Osteocyte (in vitro differentiated cells): Measurements from ENCODE around the gene FOXN3. TPM values are rescaled to one million over a fixed set of nuclear protein-coding genes. Genes with fewer than 3 reads are reported as not detected.

Source experiments
- DNase-seq: peaks from one replicate; pipeline ENCODE4 v3.0.0; 2021; ENCODE audit warnings: mixed read lengths; ENCODE audit not compliant: unreplicated experiment; ENCODE audit errors: extremely low spot score
- H3K27ac Mint-ChIP-seq: one replicate; pipeline ENCODE4 v1.8.0; 2021; ENCODE audit warnings: mild to moderate bottlenecking, mixed read lengths; ENCODE audit not compliant: unreplicated experiment
- H3K27me3 Mint-ChIP-seq: one replicate; pipeline ENCODE4 v1.8.0; 2021; ENCODE audit warnings: mixed read lengths; ENCODE audit not compliant: unreplicated experiment
- H3K36me3 Mint-ChIP-seq: one replicate; pipeline ENCODE4 v1.8.0; 2021; ENCODE audit warnings: mixed read lengths; ENCODE audit not compliant: unreplicated experiment
- H3K4me1 Mint-ChIP-seq: one replicate; pipeline ENCODE4 v1.8.0; 2021; ENCODE audit warnings: mixed read lengths; ENCODE audit not compliant: unreplicated experiment
- H3K4me3 Mint-ChIP-seq: one replicate; pipeline ENCODE4 v1.8.0; 2021; ENCODE audit warnings: mild to moderate bottlenecking, moderate library complexity, mixed read lengths; ENCODE audit not compliant: unreplicated experiment
- H3K9me3 Mint-ChIP-seq: one replicate; pipeline ENCODE4 v1.8.0; 2021; ENCODE audit warnings: mixed read lengths; ENCODE audit not compliant: unreplicated experiment
- CTCF ChIP-seq: fragments of 200-600 bp; sonication (generic); IDR thresholded peaks from 2 replicates; pipeline ENCODE4 v1.5.0; 2021; ENCODE audit warnings: antibody characterized with exemption, mild to moderate bottlenecking, moderate library complexity
- total RNA-seq: library from RNA; stranded (reverse); gene quantifications from 2 replicates; pipeline ENCODE4 v1.2.1, GENCODE V29; 2021

FOXN3 gene
- total RNA-seq, 1 donor from 2014 or later, result 120 TPM

- peaks cover 8% of the 10 kb centered on the region for H3K4me1 Mint-ChIP-seq
- H3K27ac Mint-ChIP-seq, result no peak overlapping the region
- DNase-seq, result no peak
- H3K27me3 Mint-ChIP-seq, result no peaks in the 10 kb centered on the region
- TF ChIP-seq CTCF, result no peak
- H3K9me3 Mint-ChIP-seq, result peaks cover 7% of the 10 kb centered on the region
- H3K36me3 Mint-ChIP-seq, result peaks cover 43% of the 10 kb centered on the region
- no peak overlapping the region for H3K4me3 Mint-ChIP-seq
Observed at GRCh38 chr14:89165189-89166181, 251.5 kb downstream of the FOXN3 start.

GRCh38 chr14:89164168-89165073, 252.6 kb downstream of the FOXN3 start:
- Mint-ChIP-seq H3K27ac (no peak overlapping the region), H3K27me3 (no peaks in the 10 kb centered on the region), H3K4me3 (no peak overlapping the region), H3K9me3 (peaks cover 7% of the 10 kb centered on the region), H3K4me1 (peaks cover 8% of the 10 kb centered on the region), H3K36me3 (peaks cover 43% of the 10 kb centered on the region)
- TF ChIP-seq CTCF, result no peak
- no peak for DNase-seq

GRCh38 chr14:89163031-89163636, 253.9 kb downstream of the FOXN3 start:
- no peak for TF ChIP-seq CTCF
- peaks cover 44% of the 10 kb centered on the region for H3K36me3 Mint-ChIP-seq
- peaks cover under 1% of the 10 kb centered on the region for H3K9me3 Mint-ChIP-seq
- no peaks in the 10 kb centered on the region for H3K27me3 Mint-ChIP-seq
- no peak for DNase-seq
- no peak overlapping the region for H3K27ac Mint-ChIP-seq
- H3K4me3 Mint-ChIP-seq, result no peak overlapping the region
- H3K4me1 Mint-ChIP-seq, result peaks cover 8% of the 10 kb centered on the region

GRCh38 chr14:89162586-89162985, 254.4 kb downstream of the FOXN3 start:
- DNase-seq, result no peak
- H3K27ac Mint-ChIP-seq, result no peak overlapping the region
- no peaks in the 10 kb centered on the region for H3K27me3 Mint-ChIP-seq
- no peak overlapping the region for H3K4me3 Mint-ChIP-seq
- no peaks in the 10 kb centered on the region for H3K9me3 Mint-ChIP-seq
- peaks cover 8% of the 10 kb centered on the region for H3K4me1 Mint-ChIP-seq
- peaks cover 41% of the 10 kb centered on the region for H3K36me3 Mint-ChIP-seq
- no peak for TF ChIP-seq CTCF
